GM13977 (cell line): ENCODE data around the gene SMCHD1.
"Not testable (repeated sequence)": the region's sequence is repeated elsewhere in the genome, so short reads cannot be mapped to it uniquely, and the experiment has no call there.

Experiments used
- DNase-seq: peaks from one replicate; pipeline ENCODE4 v3.0.0; 2012; ENCODE audit warnings: low spot score
- in situ Hi-C: fragments of 300-500 bp; cut with MboI; formaldehyde crosslinking; loops from one replicate; pipeline ENCODE4 v1.12.0; 2022; ENCODE audit warnings: low sequenced_read_pairs, low pct_unique_long_range_greater_than_20kb, mixed read lengths, inconsistent platforms; ENCODE audit not compliant: unreplicated experiment
- TF ChIP-seq, protein P1 (sequence below): IDR thresholded peaks from 2 replicates; pipeline ENCODE4 v1.5.1; 2012; ENCODE audit warnings: mild to moderate bottlenecking, control low read depth; ENCODE audit not compliant: insufficient read depth; ENCODE audit errors: extremely low read depth, missing control alignments

Gene SMCHD1

DNA sequence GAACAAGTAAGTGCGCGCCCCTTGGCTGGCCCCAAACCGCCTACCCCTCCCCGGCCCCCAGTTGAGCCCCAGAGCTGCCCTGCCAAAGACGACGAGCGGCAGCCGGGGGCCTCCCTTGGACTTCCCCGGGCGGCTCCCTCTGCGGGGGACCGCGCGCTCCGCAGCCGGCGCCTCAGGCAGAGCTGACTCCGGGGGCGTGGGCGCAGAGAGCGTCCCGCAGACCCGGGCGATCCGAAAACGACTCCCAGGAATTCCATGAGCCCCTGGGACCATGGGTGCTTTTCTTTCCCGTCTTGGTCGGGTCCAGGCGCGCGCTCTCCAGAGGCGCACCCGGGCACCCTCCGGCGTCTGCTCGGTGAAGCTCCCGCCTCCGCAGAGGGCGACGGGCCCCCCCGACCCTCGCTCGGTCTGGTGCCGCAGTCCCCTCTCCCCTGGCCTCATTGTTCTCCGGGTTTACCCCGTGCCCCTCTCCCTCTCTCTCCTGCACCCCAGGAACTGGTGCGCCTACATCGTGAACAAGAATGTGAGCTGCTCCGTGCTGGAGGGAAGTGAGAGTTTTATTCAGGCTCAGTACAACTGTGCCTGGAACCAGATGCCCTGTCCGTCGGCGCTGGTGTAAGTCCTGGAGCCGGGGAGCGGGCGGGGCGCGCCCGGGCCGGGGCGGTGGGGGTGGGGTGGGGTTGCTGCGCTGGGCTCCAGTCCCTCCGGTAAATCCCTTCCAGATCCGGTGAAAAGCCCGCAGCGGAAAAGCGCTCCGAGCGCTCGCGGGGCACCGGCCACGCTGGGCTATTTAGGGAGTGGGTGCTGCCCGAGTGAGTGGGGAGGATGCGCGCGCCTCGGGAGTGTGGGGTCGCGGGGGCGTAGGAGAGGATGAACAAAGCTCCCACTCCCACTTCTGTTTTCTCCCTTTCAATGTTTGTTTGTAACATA is 192.1 kb downstream of the SMCHD1 start:
- TF ChIP-seq, protein P1, sequence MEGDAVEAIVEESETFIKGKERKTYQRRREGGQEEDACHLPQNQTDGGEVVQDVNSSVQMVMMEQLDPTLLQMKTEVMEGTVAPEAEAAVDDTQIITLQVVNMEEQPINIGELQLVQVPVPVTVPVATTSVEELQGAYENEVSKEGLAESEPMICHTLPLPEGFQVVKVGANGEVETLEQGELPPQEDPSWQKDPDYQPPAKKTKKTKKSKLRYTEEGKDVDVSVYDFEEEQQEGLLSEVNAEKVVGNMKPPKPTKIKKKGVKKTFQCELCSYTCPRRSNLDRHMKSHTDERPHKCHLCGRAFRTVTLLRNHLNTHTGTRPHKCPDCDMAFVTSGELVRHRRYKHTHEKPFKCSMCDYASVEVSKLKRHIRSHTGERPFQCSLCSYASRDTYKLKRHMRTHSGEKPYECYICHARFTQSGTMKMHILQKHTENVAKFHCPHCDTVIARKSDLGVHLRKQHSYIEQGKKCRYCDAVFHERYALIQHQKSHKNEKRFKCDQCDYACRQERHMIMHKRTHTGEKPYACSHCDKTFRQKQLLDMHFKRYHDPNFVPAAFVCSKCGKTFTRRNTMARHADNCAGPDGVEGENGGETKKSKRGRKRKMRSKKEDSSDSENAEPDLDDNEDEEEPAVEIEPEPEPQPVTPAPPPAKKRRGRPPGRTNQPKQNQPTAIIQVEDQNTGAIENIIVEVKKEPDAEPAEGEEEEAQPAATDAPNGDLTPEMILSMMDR, result no peak
- in situ Hi-C loops, result no loop called here
- peak; percentile 86 for DNase-seq

- DNase-seq, result no peak
- in situ Hi-C loops, result no loop called here
- TF ChIP-seq, protein P1, result no peak
Observed at GRCh38 chr18:2848247-2849246, 193.0 kb downstream of the SMCHD1 start.

- TF ChIP-seq, protein P1, result no peak
- no peak for DNase-seq
- in situ Hi-C loops, result no loop called here
Observed at GRCh38 chr18:2850816-2851215, 195.3 kb downstream of the SMCHD1 start.

DNA sequence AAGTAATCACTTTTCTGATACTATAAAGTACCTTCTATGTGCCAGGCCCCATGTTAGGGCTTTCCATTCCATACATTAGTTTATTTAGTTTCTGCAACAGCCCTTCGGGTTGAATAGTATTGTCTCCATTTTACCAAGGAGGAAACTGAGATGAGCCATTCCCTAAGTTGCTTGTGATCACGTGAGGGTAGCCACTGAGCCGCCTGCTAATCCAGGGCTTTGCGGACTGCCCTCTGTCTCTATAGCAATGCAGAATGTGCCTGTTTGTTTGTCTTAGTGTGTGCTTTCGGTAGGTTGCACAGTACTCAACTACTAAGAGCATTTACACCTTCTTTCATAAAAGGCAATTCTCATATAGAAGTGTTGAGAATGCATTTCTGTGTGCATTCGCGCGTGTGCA is 196.2 kb downstream of the SMCHD1 start:
- TF ChIP-seq, protein P1, result no peak
- in situ Hi-C loops, result no loop called here
- no peak for DNase-seq

GRCh38 chr18:2852460-2852859 is 196.9 kb downstream of the SMCHD1 start:
- DNase-seq, in situ Hi-C loops: not testable (repeated sequence)

DNA sequence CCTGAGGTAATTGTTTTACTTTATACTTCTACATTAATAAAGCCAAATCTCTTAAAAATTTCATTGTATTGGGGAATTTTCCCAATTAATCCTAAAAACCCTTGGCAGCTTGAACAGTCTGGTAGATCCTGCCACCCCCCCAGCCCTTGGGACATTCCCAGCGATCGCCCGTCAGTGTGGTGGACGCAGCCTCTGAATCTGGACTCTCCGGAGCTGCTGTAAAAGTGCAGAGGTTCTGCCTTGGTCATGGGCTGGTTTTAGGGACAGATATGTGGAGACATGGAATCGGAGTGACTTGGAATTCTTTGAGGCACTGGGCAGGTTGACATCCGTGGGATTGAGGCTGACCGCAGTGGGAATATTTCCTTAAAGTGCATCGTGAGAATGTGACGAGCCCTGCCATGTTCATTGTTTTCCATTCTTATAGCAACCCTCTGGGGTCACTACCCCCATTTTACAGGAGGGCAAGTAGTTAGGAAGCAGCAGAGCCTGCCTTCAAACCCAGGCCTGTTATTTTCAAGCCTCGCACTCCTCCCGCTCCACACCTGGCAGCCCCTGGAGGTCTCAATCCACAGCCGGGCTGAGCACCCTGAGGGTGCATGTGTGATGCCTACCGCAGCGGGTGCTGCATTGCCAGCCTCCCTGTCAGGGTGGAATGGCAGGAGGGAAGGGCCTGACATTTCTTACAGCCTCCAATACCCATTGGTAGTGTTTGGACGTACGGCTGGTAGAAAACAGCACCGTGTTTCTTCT is 197.8 kb downstream of the SMCHD1 start:
- TF ChIP-seq, protein P1, result no peak
- in situ Hi-C loops, result no loop called here
- DNase-seq, result no peak
